GM19193 (cell line): ENCODE results near the gene NCAPD2.
A peak's percentile ranks its signal among the peaks of the same experiment; 100 is the strongest.

Experiments used
- POLR2A ChIP-seq: IDR thresholded peaks from 4 replicates; pipeline ENCODE4 v1.6.1; 2011; ENCODE audit not compliant: insufficient read depth, insufficient read length; ENCODE audit errors: extremely low read depth

NCAPD2 gene

DNA sequence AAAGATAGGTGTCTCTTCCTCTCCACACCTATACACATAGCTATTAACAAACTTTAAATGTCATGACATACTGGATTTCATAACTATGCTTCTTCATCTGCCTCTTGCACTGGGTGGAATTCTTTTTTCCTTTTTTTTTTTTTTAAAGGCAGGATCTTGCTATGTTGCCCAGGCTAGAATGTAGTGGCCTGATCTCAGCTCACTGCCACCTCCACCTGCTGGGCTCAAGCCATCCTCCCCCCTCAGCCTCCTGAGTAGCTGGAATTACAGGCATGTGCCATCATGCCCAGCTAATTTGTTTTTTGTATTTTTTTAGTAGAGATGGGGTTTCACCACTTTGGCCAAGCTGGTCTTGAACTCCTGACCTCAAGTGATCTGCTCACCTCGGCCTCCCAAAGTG, 5.7 kb upstream of the NCAPD2 start:
- TF ChIP-seq POLR2A, result no peak

DNA sequence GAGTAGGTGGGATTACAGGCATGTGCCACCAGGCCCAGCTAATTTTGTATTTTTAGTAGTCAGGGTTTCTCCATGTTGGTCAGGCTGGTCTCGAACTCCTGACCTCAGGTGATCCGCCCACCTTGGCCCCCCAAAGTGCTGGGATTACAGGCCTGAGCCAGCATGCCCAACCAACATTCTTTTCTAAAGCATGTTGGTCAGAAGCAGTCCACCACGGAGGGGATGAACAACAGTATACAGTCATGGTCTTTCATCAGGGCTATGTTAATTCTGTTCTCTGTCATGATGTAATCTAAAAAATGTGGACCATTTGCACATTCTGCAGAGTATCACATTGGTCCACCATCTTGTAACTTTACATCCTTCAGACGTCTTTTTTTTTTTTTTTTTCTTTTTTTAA, 4.5 kb upstream of the NCAPD2 start:
- no peak for TF ChIP-seq POLR2A

GRCh38 chr12:6492838-6493496, 935 bp upstream of the NCAPD2 start, which contains the start of gene MRPL51:
TSS of gene MRPL51 (minus strand) at chr12:6493262. CDS start at chr12:6493136, 126 bp downstream.
- TF ChIP-seq POLR2A, result peak; percentile 93

GRCh38 chr12:6494258-6494743, 399 bp downstream of the NCAPD2 start:
- TF ChIP-seq POLR2A, result no peak

DNA sequence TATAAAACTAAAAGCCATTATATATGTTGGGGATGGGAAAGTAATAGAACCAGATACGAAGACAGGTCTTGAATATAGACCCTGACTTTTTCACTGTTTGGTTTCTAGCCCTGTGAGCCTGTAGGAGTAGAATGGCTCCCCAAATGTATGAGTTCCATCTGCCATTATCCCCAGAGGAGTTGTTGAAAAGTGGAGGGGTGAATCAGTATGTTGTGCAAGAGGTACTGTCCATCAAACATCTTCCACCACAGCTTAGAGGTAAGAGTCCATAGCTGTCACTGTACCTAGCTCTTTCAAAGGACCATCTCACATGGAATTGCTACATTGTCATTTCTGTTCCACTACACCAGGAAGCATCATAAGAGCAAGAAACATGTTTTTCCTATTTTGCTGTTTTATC, 1.1 kb downstream of the NCAPD2 start:
- no peak for TF ChIP-seq POLR2A

DNA sequence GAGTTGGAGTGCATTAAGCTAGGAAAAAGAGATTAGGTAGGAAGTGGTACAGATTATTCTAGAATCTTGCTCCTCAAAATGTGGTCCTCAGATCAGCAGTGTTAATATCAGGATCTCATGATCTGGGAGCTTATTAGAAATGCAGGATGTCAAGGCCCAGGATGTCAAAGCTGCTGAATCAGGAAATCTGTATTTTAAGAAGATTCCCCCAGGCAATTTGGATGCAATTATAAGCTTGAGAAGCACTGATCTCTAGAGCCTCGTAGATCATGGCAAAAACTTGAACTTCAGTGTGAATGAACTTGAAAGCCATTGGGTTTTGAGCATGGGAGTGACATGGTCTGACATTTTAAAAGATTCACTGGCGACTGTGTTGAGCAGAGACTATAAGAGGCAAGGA, 6.6 kb downstream of the NCAPD2 start:
- no peak for TF ChIP-seq POLR2A

GRCh38 chr12:6507102-6507998, 13.4 kb downstream of the NCAPD2 start:
- TF ChIP-seq POLR2A, result no peak

DNA sequence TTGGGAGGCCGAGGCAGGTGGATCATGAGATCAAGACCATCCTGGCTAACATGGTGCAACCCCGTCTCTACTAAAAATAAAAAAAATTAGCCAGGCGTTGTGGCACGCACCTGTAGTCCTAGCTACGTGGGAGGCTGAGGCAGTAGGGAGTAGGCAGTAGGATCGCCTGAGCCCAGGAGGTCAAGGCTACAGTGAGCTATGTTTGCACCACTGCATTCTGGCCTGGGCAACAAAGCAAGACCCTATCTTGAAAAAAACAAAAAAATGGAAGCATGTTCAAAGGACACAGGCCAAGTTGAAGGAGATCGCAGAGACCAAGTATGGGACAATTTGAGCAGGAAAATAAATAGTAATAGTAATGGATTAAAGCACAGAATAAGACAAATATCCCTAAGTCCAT, 14.2 kb downstream of the NCAPD2 start:
- no peak for TF ChIP-seq POLR2A

GRCh38 chr12:6520186-6520585, 26.3 kb downstream of the NCAPD2 start:
- TF ChIP-seq POLR2A, result no peak

- no peak for TF ChIP-seq POLR2A
Observed at GRCh38 chr12:6522193-6522592, 28.3 kb downstream of the NCAPD2 start.

- TF ChIP-seq POLR2A, result no peak
Observed at GRCh38 chr12:6523708-6524107, 29.8 kb downstream of the NCAPD2 start.

GRCh38 chr12:6524648-6525047, 30.7 kb downstream of the NCAPD2 start:
- no peak for TF ChIP-seq POLR2A

DNA sequence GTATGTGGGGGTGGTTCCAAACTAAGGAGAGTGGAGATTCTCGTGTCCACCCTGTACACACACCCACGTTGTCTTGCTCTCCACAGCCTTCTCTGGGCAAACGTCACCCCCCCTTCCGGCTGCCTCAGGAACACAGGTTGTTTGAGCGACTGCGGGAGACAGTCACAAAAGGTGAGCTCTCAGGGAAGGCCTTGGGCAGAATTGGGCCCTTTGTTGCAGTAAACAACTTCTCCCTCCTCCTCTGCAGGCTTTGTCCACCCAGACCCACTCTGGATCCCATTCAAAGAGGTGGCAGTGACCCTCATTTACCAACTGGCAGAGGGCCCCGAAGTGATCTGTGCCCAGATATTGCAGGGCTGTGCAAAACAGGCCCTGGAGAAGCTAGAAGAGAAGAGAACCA, 32.3 kb downstream of the NCAPD2 start:
- TF ChIP-seq POLR2A, result no peak

DNA sequence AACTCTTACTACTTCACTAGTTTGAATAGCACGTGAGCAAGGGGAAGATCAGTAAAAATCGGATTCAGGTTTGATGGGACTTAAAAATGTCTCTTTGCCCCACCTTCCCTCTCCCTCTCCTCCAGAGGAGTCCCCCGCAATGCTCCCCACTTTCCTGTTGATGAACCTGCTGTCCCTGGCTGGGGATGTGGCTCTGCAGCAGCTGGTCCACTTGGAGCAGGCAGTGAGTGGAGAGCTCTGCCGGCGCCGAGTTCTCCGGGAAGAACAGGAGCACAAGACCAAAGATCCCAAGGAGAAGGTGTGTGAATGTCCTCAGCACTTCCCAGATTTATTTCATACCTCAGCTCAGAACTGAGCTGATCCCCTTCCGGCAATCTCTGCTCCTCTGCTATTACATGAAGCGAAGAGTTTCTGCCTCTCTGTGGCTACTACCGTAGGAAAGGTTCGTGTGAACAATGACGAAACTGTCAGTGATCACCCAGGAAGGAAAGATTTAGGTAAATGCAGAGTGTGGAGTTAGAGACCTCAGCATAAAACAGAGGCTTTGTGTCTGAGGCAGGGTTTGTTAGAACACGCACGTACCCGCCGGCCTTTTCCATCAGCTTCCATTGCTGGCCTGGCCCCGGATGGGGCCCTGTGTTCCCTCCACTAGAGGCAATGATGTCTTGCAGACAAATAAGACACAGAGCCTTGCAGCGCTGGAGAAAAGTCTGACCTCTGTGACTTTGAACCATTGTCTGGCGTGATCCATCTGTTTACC, 33.0 kb downstream of the NCAPD2 start:
- TF ChIP-seq POLR2A, result no peak

GRCh38 chr12:6527711-6528110, 33.8 kb downstream of the NCAPD2 start:
- no peak for TF ChIP-seq POLR2A
